Measurements from ENCODE around the gene GRIK2. TPM values are rescaled to one million over a fixed set of nuclear protein-coding genes. Genes with fewer than 3 reads are reported as not detected.

The GRIK2 gene
- polyA plus RNA-seq, 1 of the 3 experiments (the other 2 are of a cell fraction), result 0.30 TPM

GRCh38 chr6:101765281-101765680 lies 371.8 kb downstream of the GRIK2 start (continued):
- no peak for TF ChIP-seq CTCF (IDR thresholded peaks at IDR 0.05)
- no peak for TF ChIP-seq USF2 (IDR thresholded peaks at IDR 0.05; ENCODE audit: borderline replicate concordance, low read depth, low read length)

- H3F3A ChIP-seq (replicated peaks; ENCODE audit: insufficient read depth), result no peaks in the 10 kb centered on the region
- CTCF ChIA-PET, result no interaction called here
- POLR2A ChIA-PET, result no interaction called here
- H4K20me1 ChIP-seq (ENCODE audit: insufficient read depth), result no peaks in the 10 kb centered on the region
- H3K9ac ChIP-seq, result no peak overlapping the region
- 73% methylated on average over 3 of the region's 3 CpGs for WGBS (ENCODE audit: low lambda C conversion rate)
- H3K27me3 ChIP-seq (ENCODE audit: insufficient read depth), result no peaks in the 10 kb centered on the region
- H3K79me2 ChIP-seq (ENCODE audit: insufficient read depth), result no peaks in the 10 kb centered on the region
- no peaks in the 10 kb centered on the region for H3K4me1 ChIP-seq (ENCODE audit: control insufficient read depth in 1 of 2, insufficient read depth in 2 of 2, low read depth in 1 of 2, low read length in 1 of 2)
- H3K4me3 ChIP-seq (ENCODE audit: low read depth in 2 of 2, low read length in 1 of 2), result no peak overlapping the region
- no peaks in the 10 kb centered on the region for H3K36me3 ChIP-seq (replicated peaks in 1 of 2; ENCODE audit: control insufficient read depth in 1 of 2, insufficient read depth in 2 of 2, low read length in 1 of 2)
- no peak overlapping the region for H3K27ac ChIP-seq (ENCODE audit: low read depth in 2 of 2, low read length in 1 of 2)
- H3K4me2 ChIP-seq, result no peak overlapping the region
- no peaks in the 10 kb centered on the region for H3K9me3 ChIP-seq
- no peak overlapping the region for H2AFZ ChIP-seq (ENCODE audit: low read depth)
- no peaks in the 10 kb centered on the region; the same call in 1 of the 2 replicates for H3K9me2 ChIP-seq
- no peak for DNase-seq
- TF ChIP-seq TCF12 (IDR thresholded peaks at IDR 0.05) (no peak), MXI1 (IDR thresholded peaks at IDR 0.05; ENCODE audit: low read depth, low read length) (no peak), RAD21 (IDR thresholded peaks at IDR 0.05; ENCODE audit: low read length) (no peak), SMC3 (IDR thresholded peaks at IDR 0.05; ENCODE audit: low read depth, low read length) (no peak)
Measured at GRCh38 chr6:101770116-101770515, 376.6 kb downstream of the GRIK2 start.

GRCh38 chr6:101776919-101777350 lies 383.4 kb downstream of the GRIK2 start:
- H3K27me3 ChIP-seq (ENCODE audit: insufficient read depth), result no peaks in the 10 kb centered on the region
- no peaks in the 10 kb centered on the region for H3K79me2 ChIP-seq (ENCODE audit: insufficient read depth)
- no peaks in the 10 kb centered on the region for H3K36me3 ChIP-seq (replicated peaks in 1 of 2; ENCODE audit: control insufficient read depth in 1 of 2, insufficient read depth in 2 of 2, low read length in 1 of 2)
- TF ChIP-seq REST (IDR thresholded peaks at IDR 0.05; ENCODE audit: low read depth, low read length), result no peak
- TF ChIP-seq SMC3 (IDR thresholded peaks at IDR 0.05; ENCODE audit: low read depth, low read length), result no peak
- TF ChIP-seq TAF1 (IDR thresholded peaks at IDR 0.05; ENCODE audit: borderline replicate concordance, low read depth, low read length), result no peak
- no peak for TF ChIP-seq ELF1 (IDR thresholded peaks at IDR 0.05)
- TF ChIP-seq NFIC (IDR thresholded peaks at IDR 0.05; ENCODE audit: borderline replicate concordance), result no peak
- TF ChIP-seq CHD2 (IDR thresholded peaks at IDR 0.05; ENCODE audit: low read length, partially characterized antibody), result no peak
- no peak for TF ChIP-seq USF2 (IDR thresholded peaks at IDR 0.05; ENCODE audit: borderline replicate concordance, low read depth, low read length)
- TF ChIP-seq JUND (IDR thresholded peaks at IDR 0.05), result no peak
- no peak for TF ChIP-seq TCF12 (IDR thresholded peaks at IDR 0.05)
- no peak for TF ChIP-seq USF1 (IDR thresholded peaks at IDR 0.05; ENCODE audit: borderline replicate concordance, low read depth)
- no peak for TF ChIP-seq EP300 (IDR thresholded peaks at IDR 0.05; ENCODE audit: borderline replicate concordance in 1 of 2, low read depth in 1 of 2, low read length in 1 of 2)
- TF ChIP-seq FOXJ3 (CRISPR knock-in tag; IDR thresholded peaks at IDR 0.05), result no peak
- TF ChIP-seq SIN3A (IDR thresholded peaks at IDR 0.05; ENCODE audit: borderline replicate concordance, low read depth, low read length), result no peak
- CTCF ChIA-PET, result no interaction called here
- H3K9me2 ChIP-seq, result no peaks in the 10 kb centered on the region
- no peaks in the 10 kb centered on the region for H3F3A ChIP-seq (replicated peaks; ENCODE audit: insufficient read depth)
- no peak for DNase-seq
- WGBS (ENCODE audit: low lambda C conversion rate), result 84% methylated on average over 7 of the region's 7 CpGs
- no peaks in the 10 kb centered on the region for H3K4me1 ChIP-seq (ENCODE audit: control insufficient read depth in 1 of 2, insufficient read depth in 2 of 2, low read depth in 1 of 2, low read length in 1 of 2)
- H3K9ac ChIP-seq, result no peak overlapping the region
- no peak overlapping the region for H3K4me3 ChIP-seq (ENCODE audit: low read depth in 2 of 2, low read length in 1 of 2)
- no peaks in the 10 kb centered on the region for H4K20me1 ChIP-seq (ENCODE audit: insufficient read depth)
- POLR2A ChIA-PET, result no interaction called here
- H3K9me3 ChIP-seq, result no peaks in the 10 kb centered on the region
- H3K4me2 ChIP-seq, result no peak overlapping the region
- no peak overlapping the region for H3K27ac ChIP-seq (ENCODE audit: low read depth in 2 of 2, low read length in 1 of 2)
- no peak overlapping the region for H2AFZ ChIP-seq (ENCODE audit: low read depth)
